Natural killer cell (primary cell): ENCODE data around the gene MORN5. TPM values are rescaled to one million over a fixed set of nuclear protein-coding genes. Genes with fewer than 3 reads are reported as not detected.

ENCODE experiments used
- ATAC-seq, 3 donors: fragments of 150-1000 bp in 2 of 3; fragments of 200-7000 bp in 1 of 3; cut with Tn5 transposase; 1 replicate in 1 of 3; 2 replicates in 2 of 3; pipeline ENCODE4 v1.10.0; 2021; ENCODE audit warnings: mild to moderate bottlenecking in 2 of 3, moderate library complexity in 2 of 3
- DNase-seq, 2 donors: peaks; one replicate each; pipeline versions ENCODE4 v3.0.0 to v3.0.0-alpha.2; 2013 to 2021; ENCODE audit warnings: mixed read lengths in 1 of 2
- H3K27ac ChIP-seq: one replicate; pipeline ENCODE4 v1.5.1; 2013; ENCODE audit warnings: mild to moderate bottlenecking, low read length
- H3K27me3 ChIP-seq: one replicate; pipeline ENCODE4 v1.6.1; 2013; ENCODE audit warnings: low read length; ENCODE audit not compliant: control insufficient read depth, insufficient read depth
- H3K36me3 ChIP-seq: one replicate; pipeline ENCODE4 v1.6.1; 2013; ENCODE audit warnings: low read length; ENCODE audit not compliant: control insufficient read depth, insufficient read depth
- H3K4me1 ChIP-seq: one replicate; pipeline ENCODE4 v1.6.1; 2013; ENCODE audit warnings: low read length; ENCODE audit not compliant: control insufficient read depth, insufficient read depth
- H3K4me3 ChIP-seq: one replicate; pipeline ENCODE4 v1.5.1; 2013; ENCODE audit warnings: low read length
- H3K9me3 ChIP-seq: one replicate; pipeline ENCODE4 v1.6.1; 2013; ENCODE audit warnings: low read length; ENCODE audit not compliant: control insufficient read depth, insufficient read depth
- H3K27ac Mint-ChIP-seq, 2 donors: one replicate each; pipeline ENCODE4 v1.8.0; 2022; ENCODE audit warnings: mild to moderate bottlenecking in 2 of 2, mixed read lengths in 2 of 2, moderate library complexity in 1 of 2
- H3K27me3 Mint-ChIP-seq, 2 donors: one replicate each; pipeline ENCODE4 v1.8.0; 2022; ENCODE audit warnings: low read depth in 2 of 2, mixed read lengths in 2 of 2
- H3K36me3 Mint-ChIP-seq: one replicate; pipeline ENCODE4 v1.8.0; 2022; ENCODE audit warnings: mixed read lengths
- H3K4me1 Mint-ChIP-seq, 2 donors: one replicate each; pipeline ENCODE4 v1.8.0; 2022; ENCODE audit warnings: mixed read lengths in 2 of 2
- H3K4me3 Mint-ChIP-seq: one replicate; pipeline ENCODE4 v1.8.0; 2022; ENCODE audit warnings: mild to moderate bottlenecking, moderate library complexity, mixed read lengths
- H3K9me3 Mint-ChIP-seq, 2 donors: one replicate each; pipeline ENCODE4 v1.8.0; 2022; ENCODE audit warnings: mixed read lengths in 2 of 2
- CTCF ChIP-seq: fragments of 200-600 bp; IDR thresholded peaks from one replicate; pipeline ENCODE4 v1.8.0; 2022; ENCODE audit warnings: antibody characterized with exemption
- WGBS: methylation state at CpG from one replicate; pipeline ENCODE4 v1.1.7; 2013; ENCODE audit warnings: missing lambda C conversion rate; ENCODE audit not compliant: insufficient coverage; 5-methylcytosine and 5-hydroxymethylcytosine counted together
- intact Hi-C: fragments of 100-400 bp; cut with micrococcal nuclease; formaldehyde crosslinking; loops from one replicate; pipeline ENCODE4 v1.14.2; 2022
- total RNA-seq, 4 donors: library from RNA; stranded (reverse); fragments of 120-200 nt in 1 of 4; gene quantifications; one replicate each; pipeline versions ENCODE4 v1.2.3 to v1.2.4, GENCODE V29; 2013 to 2022

The MORN5 gene
- total RNA-seq, 3 donors from 2014 or later (not counting 1 experiment from before 2014, with no cell fraction given) = not detected

GRCh38 chr9:122220673-122221182, 61.0 kb downstream of the MORN5 start:
- ATAC-seq (no peak), DNase-seq (no peak)
- 64% methylated on average over 16 of the region's 18 CpGs for WGBS
- no peak overlapping the region for H3K4me3 Mint-ChIP-seq
- peaks cover 72 to 84% of the 10 kb centered on the region in 2 donors for H3K27me3 Mint-ChIP-seq
- no peaks in the 10 kb centered on the region for H3K9me3 Mint-ChIP-seq
- no peak for TF ChIP-seq CTCF
- peaks cover 32% of the 10 kb centered on the region for H3K27me3 ChIP-seq
- peaks cover 18 to 25% of the 10 kb centered on the region in 2 donors for H3K4me1 Mint-ChIP-seq
- H3K36me3 Mint-ChIP-seq = no peaks in the 10 kb centered on the region
- H3K9me3 ChIP-seq = no peaks in the 10 kb centered on the region
- no peak overlapping the region for H3K4me3 ChIP-seq
- intact Hi-C loops = no loop called here
- H3K27ac Mint-ChIP-seq = no peak overlapping the region
- no peak overlapping the region for H3K27ac ChIP-seq
- H3K4me1 ChIP-seq = peaks cover 18% of the 10 kb centered on the region
- H3K36me3 ChIP-seq = no peaks in the 10 kb centered on the region

- peaks cover 70 to 84% of the 10 kb centered on the region in 2 donors for H3K27me3 Mint-ChIP-seq
- H3K4me1 Mint-ChIP-seq = peaks cover 18 to 25% of the 10 kb centered on the region in 2 donors
- H3K4me1 ChIP-seq = peaks cover 18% of the 10 kb centered on the region
- H3K4me3 Mint-ChIP-seq = no peak overlapping the region
- H3K9me3 Mint-ChIP-seq = no peaks in the 10 kb centered on the region
- intact Hi-C loops = no loop called here
- 34% methylated on average over 27 of the region's 27 CpGs for WGBS
- H3K36me3 ChIP-seq = no peaks in the 10 kb centered on the region
- H3K9me3 ChIP-seq = no peaks in the 10 kb centered on the region
- no peak for TF ChIP-seq CTCF
- DNase-seq (no peak), ATAC-seq (no peak)
- no peak overlapping the region for H3K27ac ChIP-seq
- no peak overlapping the region for H3K4me3 ChIP-seq
- H3K27ac Mint-ChIP-seq = no peak overlapping the region
- no peaks in the 10 kb centered on the region for H3K36me3 Mint-ChIP-seq
- peaks cover 32% of the 10 kb centered on the region for H3K27me3 ChIP-seq
These were observed 61.6 kb downstream of the MORN5 start for GRCh38 chr9:122221183-122221811.

- peaks cover 35% of the 10 kb centered on the region for H3K27me3 ChIP-seq
- no peaks in the 10 kb centered on the region for H3K9me3 Mint-ChIP-seq
These were observed 63.1 kb downstream of the MORN5 start for GRCh38 chr9:122222791-122223190.

More at GRCh38 chr9:122222791-122223190, 63.1 kb downstream of the MORN5 start:
- H3K9me3 ChIP-seq = no peaks in the 10 kb centered on the region
- intact Hi-C loops = no loop called here
- H3K27ac ChIP-seq = no peak overlapping the region
- no peaks in the 10 kb centered on the region for H3K36me3 Mint-ChIP-seq
- no peak overlapping the region for H3K4me3 Mint-ChIP-seq
- peaks cover 71 to 80% of the 10 kb centered on the region in 2 donors for H3K27me3 Mint-ChIP-seq
- WGBS = 24% methylated on average over 4 of the region's 5 CpGs
- H3K4me1 ChIP-seq = peaks cover 18% of the 10 kb centered on the region
- ATAC-seq = no peak
- no peak overlapping the region for H3K4me3 ChIP-seq
- TF ChIP-seq CTCF = no peak
- no peak overlapping the region for H3K27ac Mint-ChIP-seq
- DNase-seq = no peak
- no peaks in the 10 kb centered on the region for H3K36me3 ChIP-seq
- peaks cover 18 to 25% of the 10 kb centered on the region in 2 donors for H3K4me1 Mint-ChIP-seq
